ENCODE results near the gene BFSP2.

The BFSP2 gene

GRCh38 chr3:133439563-133439962, 39.7 kb downstream of the BFSP2 start:
- ChIA-PET CTCF (no interaction called here), POLR2A (no interaction called here)

DNA sequence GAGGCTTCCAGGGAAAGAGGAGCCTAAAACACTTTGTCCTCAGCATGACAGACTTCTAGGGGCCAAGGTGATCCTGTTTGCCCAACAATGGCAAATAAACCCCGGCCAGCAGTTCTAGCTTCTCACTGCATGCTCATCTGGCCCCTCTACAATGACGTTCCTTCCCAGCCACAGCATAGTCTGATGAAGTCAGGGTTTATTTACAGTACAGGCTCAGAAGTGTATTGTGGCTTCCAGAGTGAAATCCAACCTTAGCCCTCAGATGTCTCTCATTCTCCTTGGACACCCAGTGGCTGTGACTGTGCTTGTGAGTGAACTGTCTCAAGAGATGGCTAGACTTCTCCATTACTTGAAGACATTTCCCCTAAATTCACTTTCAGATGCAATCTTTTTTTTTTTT, 40.8 kb downstream of the BFSP2 start:
- CTCF ChIA-PET: interaction anchor here (0.9 to 1.4 kb wide), 2 partner anchors 49 to 221 kb away, joined by 3 read pairs; partner anchors contain the start of gene TOPBP1
- TF ChIP-seq CTCF (IDR thresholded peaks at IDR 0.05; ENCODE audit: control extremely low read depth, extremely low read depth, low read depth, missing control alignments): no peak
- POLR2A ChIA-PET: interaction anchor here (0.7 kb wide), 1 partner anchor 15 kb away, joined by 8 read pairs; no protein-coding TSS in a partner anchor
- DNase-seq (ENCODE audit: extremely low spot score): no peak

More at GRCh38 chr3:133439563-133439962, 39.7 kb downstream of the BFSP2 start:
- no peak for TF ChIP-seq CTCF (IDR thresholded peaks at IDR 0.05; ENCODE audit: control extremely low read depth, extremely low read depth, low read depth, missing control alignments)
- DNase-seq (ENCODE audit: extremely low spot score): no peak

- no peak for TF ChIP-seq CTCF (IDR thresholded peaks at IDR 0.05; ENCODE audit: control extremely low read depth, extremely low read depth, low read depth, missing control alignments)
- CTCF ChIA-PET: interaction anchor here (0.9 to 19.5 kb wide), 6 partner anchors 28 to 716 kb away, joined by 3 to 240 read pairs (median 3); partner anchors contain the start of gene TOPBP1
- DNase-seq (ENCODE audit: extremely low spot score): no peak
- POLR2A ChIA-PET: no interaction called here
Measured at GRCh38 chr3:133441867-133442270, 42.0 kb downstream of the BFSP2 start.

DNA sequence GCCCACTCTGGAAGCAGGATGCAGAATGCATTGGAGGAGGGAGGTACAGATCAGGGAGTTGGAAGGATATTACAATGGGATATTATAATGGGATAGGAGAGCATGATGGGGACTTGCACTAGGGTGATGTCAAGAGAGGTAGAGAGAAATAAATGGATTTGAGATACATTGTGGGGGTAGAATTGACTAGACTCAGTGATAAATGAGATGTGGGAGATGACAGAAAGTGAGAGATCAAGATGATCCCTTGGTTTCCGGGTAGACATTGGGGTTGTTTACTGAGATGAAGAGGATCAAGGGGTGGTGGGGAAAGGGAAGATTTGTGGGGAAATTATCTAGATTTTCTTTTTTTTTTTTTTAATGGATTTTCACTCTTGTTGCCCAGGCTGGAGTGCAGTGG, 42.7 kb downstream of the BFSP2 start:
- DNase-seq (ENCODE audit: extremely low spot score): no peak
- TF ChIP-seq CTCF (IDR thresholded peaks at IDR 0.05; ENCODE audit: control extremely low read depth, extremely low read depth, low read depth, missing control alignments): no peak
- CTCF ChIA-PET: interaction anchor here (1.0 to 19.5 kb wide), 3 partner anchors 27 to 717 kb away, joined by 3 to 240 read pairs (median 4); no protein-coding TSS in a partner anchor
- POLR2A ChIA-PET: no interaction called here

DNA sequence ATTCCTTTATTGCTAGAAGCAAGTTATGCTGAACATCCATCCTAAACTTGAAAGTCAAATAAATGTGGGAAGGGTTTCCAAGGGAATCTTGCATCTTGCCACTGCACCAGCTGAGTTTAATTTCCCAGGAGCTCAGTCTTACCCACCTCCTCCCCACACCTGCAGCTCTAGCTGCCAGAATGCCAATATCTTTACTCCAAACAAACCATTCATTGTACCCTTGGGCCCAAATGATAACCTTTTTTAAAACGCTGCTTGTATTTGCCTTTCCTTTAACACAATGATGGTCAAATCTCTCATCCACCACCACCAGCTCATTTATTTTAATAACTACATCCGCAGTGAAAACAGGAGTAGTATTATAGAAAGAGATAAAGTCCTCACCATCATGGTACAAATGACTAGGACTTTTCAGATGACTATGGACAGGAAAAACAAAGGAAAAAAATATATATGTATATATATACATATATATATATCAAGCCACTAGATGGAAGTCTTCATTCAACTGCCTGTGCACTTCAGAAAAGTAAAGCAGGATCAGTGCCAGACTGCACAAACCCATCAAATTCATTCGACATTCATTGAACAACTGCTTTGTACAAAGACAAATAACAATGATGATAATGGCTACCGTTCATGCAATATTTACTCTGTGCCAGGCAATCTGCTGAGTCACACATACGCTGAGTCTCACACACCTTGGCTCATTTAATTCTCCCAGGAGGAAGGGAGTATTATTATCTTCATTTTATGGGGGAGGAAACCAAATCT, 44.0 kb downstream of the BFSP2 start:
- POLR2A ChIA-PET: no interaction called here
- DNase-seq (ENCODE audit: extremely low spot score): no peak
- CTCF ChIA-PET: interaction anchor here (0.9 to 19.5 kb wide), 4 partner anchors 20 to 131 kb away, joined by 3 to 240 read pairs (median 4); no protein-coding TSS in a partner anchor
- TF ChIP-seq CTCF (IDR thresholded peaks at IDR 0.05; ENCODE audit: control extremely low read depth, extremely low read depth, low read depth, missing control alignments): no peak

DNA sequence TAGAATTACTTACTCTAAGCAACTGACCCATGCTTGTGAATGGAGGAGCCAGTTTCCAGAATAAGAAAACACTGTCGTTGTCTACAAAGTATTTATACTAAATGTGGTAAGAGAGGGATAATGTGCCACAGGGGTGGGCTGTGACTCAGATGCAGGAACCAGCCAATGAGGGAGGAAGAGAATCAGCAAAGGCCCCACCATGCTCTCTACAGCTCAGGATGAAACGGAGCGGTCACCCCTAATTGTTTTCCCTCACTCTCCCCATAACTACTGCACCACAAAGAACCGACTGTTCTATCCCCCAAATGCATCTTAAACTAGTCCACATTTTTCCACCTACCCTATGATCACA, 44.5 kb downstream of the BFSP2 start:
- CTCF ChIA-PET: interaction anchor here (1.0 to 19.5 kb wide), 2 partner anchors 25 to 45 kb away, joined by 4 to 240 read pairs; no protein-coding TSS in a partner anchor

More for the DNA sequence above, 44.5 kb downstream of the BFSP2 start:
- TF ChIP-seq CTCF (IDR thresholded peaks at IDR 0.05; ENCODE audit: control extremely low read depth, extremely low read depth, low read depth, missing control alignments): no peak
- POLR2A ChIA-PET: no interaction called here
- no peak for DNase-seq (ENCODE audit: extremely low spot score)
